Medulla oblongata (tissue), 1 donor: ENCODE results near the gene MTHFR.
A peak's percentile ranks its signal among the peaks of the same experiment; 100 is the strongest.

Source experiments
- DNase-seq: peaks from one replicate; pipeline ENCODE4 v3.0.0-alpha.2; 2015; ENCODE audit errors: extremely low spot score

Gene MTHFR

GRCh38 chr1:11805422-11806306 is at the start of gene MTHFR, which contains the start of gene CLCN6:
Gene MTHFR, minus strand, starts transcription at chr1:11805964. Its CDS starts 2,848 bp downstream, at chr1:11803116.
Gene CLCN6, plus strand, starts transcription at chr1:11806191. Its CDS starts 72 bp downstream, at chr1:11806263.
- peak; percentile 99 for DNase-seq

- DNase-seq = no peak
Measured at GRCh38 chr1:11855430-11855829, 49.7 kb upstream of the MTHFR start.

GRCh38 chr1:11854519-11854918 is 48.8 kb upstream of the MTHFR start:
- DNase-seq = no peak

GRCh38 chr1:11851180-11851579 is 45.4 kb upstream of the MTHFR start:
- no peak for DNase-seq

- DNase-seq = no peak
Measured at GRCh38 chr1:11850156-11850555, 44.4 kb upstream of the MTHFR start.

- DNase-seq = no peak
Measured at GRCh38 chr1:11848373-11848700, 42.6 kb upstream of the MTHFR start.

GRCh38 chr1:11847667-11848372 is 42.1 kb upstream of the MTHFR start, which contains the start of gene NPPA:
Gene NPPA, minus strand, starts transcription at chr1:11847783. Its CDS starts 99 bp downstream, at chr1:11847684.
- no peak for DNase-seq

- DNase-seq = no peak
Measured at GRCh38 chr1:11845641-11846335, 40.0 kb upstream of the MTHFR start.

- DNase-seq = peak; percentile 53
Measured at GRCh38 chr1:11842154-11843041, 36.6 kb upstream of the MTHFR start.

- no peak for DNase-seq
Measured at GRCh38 chr1:11841245-11842153, 35.7 kb upstream of the MTHFR start.

GRCh38 chr1:11839727-11840705 is 34.3 kb upstream of the MTHFR start:
- no peak for DNase-seq

- DNase-seq = peak; percentile 67
Measured at GRCh38 chr1:11838349-11839272, 32.8 kb upstream of the MTHFR start.

- DNase-seq = no peak
Measured at GRCh38 chr1:11837767-11838348, 32.1 kb upstream of the MTHFR start.

- DNase-seq = no peak
Measured at GRCh38 chr1:11836955-11837766, 31.4 kb upstream of the MTHFR start.

GRCh38 chr1:11835441-11836225 is 29.9 kb upstream of the MTHFR start:
- DNase-seq = no peak

GRCh38 chr1:11833900-11834299 is 28.1 kb upstream of the MTHFR start:
- no peak for DNase-seq
